ENCODE measurements around the gene ZFYVE21.
"Not testable (repeated sequence)": the region's sequence is repeated elsewhere in the genome, so short reads cannot be mapped to it uniquely, and the experiment has no call there.

The ZFYVE21 gene

GRCh38 chr14:103688441-103688840 lies 27.2 kb upstream of the ZFYVE21 start:
- peaks cover 33% of the 10 kb centered on the region for H3K79me2 ChIP-seq (ENCODE audit: control insufficient read depth, low read length)
- H3K4me3 ChIP-seq (ENCODE audit: low read length): no peak overlapping the region; the same call in 1 of the 2 replicates
- peaks cover 42% of the 10 kb centered on the region for H3F3A ChIP-seq (ENCODE audit: control insufficient read depth, insufficient read depth)
- H3K27me3 ChIP-seq (ENCODE audit: control insufficient read depth, low read length): no peaks in the 10 kb centered on the region
- H3K36me3 ChIP-seq (ENCODE audit: control insufficient read depth, low read length): peaks cover 58% of the 10 kb centered on the region
- TF ChIP-seq CTCF (IDR thresholded peaks at IDR 0.05; ENCODE audit: low read depth, low read length, poor library complexity, severe bottlenecking): no peak
- no peak for TF ChIP-seq EZH2phosphoT487 (IDR thresholded peaks at IDR 0.05; ENCODE audit: borderline replicate concordance, low read length)
- peak overlapping the region; percentile 92 for H3K27ac ChIP-seq (ENCODE audit: low read depth, low read length)
- no peaks in the 10 kb centered on the region for H3K9me2 ChIP-seq (replicated peaks; ENCODE audit: control insufficient read depth, low read length)
- H3K4me2 ChIP-seq (ENCODE audit: low read length): peak overlapping the region; percentile 80
- H3K9me3 ChIP-seq (ENCODE audit: control insufficient read depth, insufficient read depth, low read length): no peaks in the 10 kb centered on the region
- no peaks in the 10 kb centered on the region for H4K20me1 ChIP-seq (ENCODE audit: control insufficient read depth, insufficient read depth, low read depth, low read length)
- H3K4me1 ChIP-seq (ENCODE audit: control insufficient read depth, low read length): peaks cover 51% of the 10 kb centered on the region

GRCh38 chr14:103688906-103689902 lies 26.4 kb upstream of the ZFYVE21 start:
- H3K36me3 ChIP-seq (ENCODE audit: control insufficient read depth, low read length): peaks cover 60% of the 10 kb centered on the region
- H3K4me1 ChIP-seq (ENCODE audit: control insufficient read depth, low read length): peaks cover 59% of the 10 kb centered on the region
- H3K4me2 ChIP-seq (ENCODE audit: low read length): peak overlapping the region; percentile 80
- H3K4me3 ChIP-seq (ENCODE audit: low read length): peak overlapping the region; percentile 70
- H3K79me2 ChIP-seq (ENCODE audit: control insufficient read depth, low read length): peaks cover 36% of the 10 kb centered on the region
- no peaks in the 10 kb centered on the region for H3K27me3 ChIP-seq (ENCODE audit: control insufficient read depth, low read length)
- peaks cover 42% of the 10 kb centered on the region for H3F3A ChIP-seq (ENCODE audit: control insufficient read depth, insufficient read depth)
- H3K9me2 ChIP-seq (replicated peaks; ENCODE audit: control insufficient read depth, low read length): no peaks in the 10 kb centered on the region
- no peaks in the 10 kb centered on the region for H4K20me1 ChIP-seq (ENCODE audit: control insufficient read depth, insufficient read depth, low read depth, low read length)
- peak overlapping the region; percentile 92 for H3K27ac ChIP-seq (ENCODE audit: low read depth, low read length)
- TF ChIP-seq EZH2phosphoT487 (IDR thresholded peaks at IDR 0.05; ENCODE audit: borderline replicate concordance, low read length) (no peak), CTCF (IDR thresholded peaks at IDR 0.05; ENCODE audit: low read depth, low read length, poor library complexity, severe bottlenecking) (no peak)
- no peaks in the 10 kb centered on the region for H3K9me3 ChIP-seq (ENCODE audit: control insufficient read depth, insufficient read depth, low read length)

- H3K9me3 ChIP-seq (ENCODE audit: control insufficient read depth, insufficient read depth, low read length): no peaks in the 10 kb centered on the region
- peak overlapping the region; percentile 92 for H3K27ac ChIP-seq (ENCODE audit: low read depth, low read length)
- no peaks in the 10 kb centered on the region for H3K9me2 ChIP-seq (replicated peaks; ENCODE audit: control insufficient read depth, low read length)
- peaks cover 41% of the 10 kb centered on the region for H3F3A ChIP-seq (ENCODE audit: control insufficient read depth, insufficient read depth)
- no peak for TF ChIP-seq CTCF (IDR thresholded peaks at IDR 0.05; ENCODE audit: low read depth, low read length, poor library complexity, severe bottlenecking)
- no peak for TF ChIP-seq EZH2phosphoT487 (IDR thresholded peaks at IDR 0.05; ENCODE audit: borderline replicate concordance, low read length)
- peaks cover 36% of the 10 kb centered on the region for H3K79me2 ChIP-seq (ENCODE audit: control insufficient read depth, low read length)
- peaks cover 56% of the 10 kb centered on the region for H3K36me3 ChIP-seq (ENCODE audit: control insufficient read depth, low read length)
- peaks cover 69% of the 10 kb centered on the region for H3K4me1 ChIP-seq (ENCODE audit: control insufficient read depth, low read length)
- H3K27me3 ChIP-seq (ENCODE audit: control insufficient read depth, low read length): no peaks in the 10 kb centered on the region
- peak overlapping the region; percentile 80 for H3K4me2 ChIP-seq (ENCODE audit: low read length)
- no peaks in the 10 kb centered on the region for H4K20me1 ChIP-seq (ENCODE audit: control insufficient read depth, insufficient read depth, low read depth, low read length)
- peak overlapping the region; percentile 70 for H3K4me3 ChIP-seq (ENCODE audit: low read length)
Observed at GRCh38 chr14:103690332-103690731, 25.3 kb upstream of the ZFYVE21 start.

- Histone ChIP-seq H3K4me1 (ENCODE audit: control insufficient read depth, low read length) (peaks cover 83% of the 10 kb centered on the region), H3K79me2 (ENCODE audit: control insufficient read depth, low read length) (peaks cover 45% of the 10 kb centered on the region), H3F3A (ENCODE audit: control insufficient read depth, insufficient read depth) (peaks cover 47% of the 10 kb centered on the region), H3K4me3 (ENCODE audit: low read length) (peak overlapping the region; percentile 70), H3K36me3 (ENCODE audit: control insufficient read depth, low read length) (peaks cover 57% of the 10 kb centered on the region), H3K27ac (ENCODE audit: low read depth, low read length) (peak overlapping the region; percentile 92), H3K4me2 (ENCODE audit: low read length) (peak overlapping the region; percentile 80)
- not testable (repeated sequence) for H3K27me3 ChIP-seq (ENCODE audit: control insufficient read depth, low read length); H4K20me1 ChIP-seq (ENCODE audit: control insufficient read depth, insufficient read depth, low read depth, low read length); H3K9me3 ChIP-seq (ENCODE audit: control insufficient read depth, insufficient read depth, low read length); H3K9me2 ChIP-seq (replicated peaks; ENCODE audit: control insufficient read depth, low read length)
Observed at GRCh38 chr14:103691655-103692054, 24.0 kb upstream of the ZFYVE21 start.

All from DOHH2 (cell line).